GM23248 (cell line): ENCODE data around the gene ADAM12. TPM values are rescaled to one million over a fixed set of nuclear protein-coding genes. Genes with fewer than 3 reads are reported as not detected.
"Not testable (repeated sequence)": the region's sequence is repeated elsewhere in the genome, so short reads cannot be mapped to it uniquely, and the experiment has no call there.

Source experiments
- DNase-seq: peaks from one replicate; pipeline ENCODE4 v3.0.0-alpha.2; 2015
- H2AFZ ChIP-seq: fragments of 200-600 bp; sonication (generic); 2 replicates; pipeline ENCODE4 v1.6.1; 2016; ENCODE audit warnings: antibody characterized with exemption
- H3F3A ChIP-seq: fragments of 200-600 bp; sonication (generic); 2 replicates; pipeline ENCODE4 v1.6.1; 2016; ENCODE audit warnings: mild to moderate bottlenecking, antibody characterized with exemption, mixed run types; ENCODE audit not compliant: insufficient read depth
- H3K27ac ChIP-seq: fragments of 200-600 bp; sonication (generic); 2 replicates; pipeline ENCODE4 v1.5.1; 2016; ENCODE audit warnings: mild to moderate bottlenecking
- H3K27me3 ChIP-seq: fragments of 200-600 bp; sonication (generic); replicated peaks from 2 replicates; pipeline ENCODE4 v1.6.1; 2016; ENCODE audit warnings: mild to moderate bottlenecking; ENCODE audit not compliant: insufficient read depth
- H3K36me3 ChIP-seq: fragments of 200-600 bp; sonication (generic); 2 replicates; pipeline ENCODE4 v1.6.1; 2016; ENCODE audit warnings: low read depth, mild to moderate bottlenecking
- H3K4me1 ChIP-seq: fragments of 200-600 bp; sonication (generic); 2 replicates; pipeline ENCODE4 v1.6.1; 2016; ENCODE audit warnings: mild to moderate bottlenecking; ENCODE audit not compliant: insufficient read depth
- H3K4me2 ChIP-seq: fragments of 200-600 bp; sonication (generic); one replicate; pipeline ENCODE4 v1.6.1; 2016; ENCODE audit warnings: mild to moderate bottlenecking; ENCODE audit not compliant: unreplicated experiment
- H3K4me3 ChIP-seq: fragments of 200-600 bp; sonication (generic); 2 replicates; pipeline ENCODE4 v1.5.1; 2016; ENCODE audit warnings: mild to moderate bottlenecking
- H3K79me2 ChIP-seq: fragments of 200-600 bp; sonication (generic); 2 replicates; pipeline ENCODE4 v1.6.1; 2016; ENCODE audit warnings: mild to moderate bottlenecking; ENCODE audit not compliant: insufficient read depth
- H3K9ac ChIP-seq: fragments of 200-600 bp; sonication (generic); 2 replicates; pipeline ENCODE4 v1.6.1; 2016; ENCODE audit warnings: mild to moderate bottlenecking
- H3K9me2 ChIP-seq: fragments of 200-600 bp; sonication (generic); 2 replicates; pipeline ENCODE4 v1.6.1; 2016; ENCODE audit warnings: mixed run types, mild to moderate bottlenecking, moderate library complexity; ENCODE audit not compliant: insufficient read depth
- H3K9me3 ChIP-seq: fragments of 200-600 bp; sonication (generic); one replicate; pipeline ENCODE4 v1.6.1; 2017; ENCODE audit warnings: low read depth
- H4K20me1 ChIP-seq: fragments of 200-600 bp; sonication (generic); 2 replicates; pipeline ENCODE4 v1.6.0; 2016; ENCODE audit not compliant: insufficient read depth
- EZH2 ChIP-seq: fragments of 200-600 bp; sonication (generic); IDR thresholded peaks from 2 replicates; pipeline ENCODE4 v1.6.1; 2018; ENCODE audit warnings: antibody characterized with exemption, mild to moderate bottlenecking; ENCODE audit not compliant: insufficient read depth, poor library complexity, severe bottlenecking
- EZH2phosphoT487 ChIP-seq: fragments of 200-600 bp; sonication (generic); IDR thresholded peaks from 2 replicates; pipeline ENCODE4 v1.6.1; 2018; ENCODE audit warnings: antibody characterized with exemption, moderate library complexity, mild to moderate bottlenecking, low read depth; ENCODE audit not compliant: insufficient read depth
- WGBS, 2 experiments: methylation state at CpG; one replicate each; pipeline ENCODE4 v1.1.6; 2015 to 2017; ENCODE audit warnings: low lambda C conversion rate in 2 of 2, low coverage in 1 of 2; ENCODE audit errors: missing lambda C conversion rate in 2 of 2; 5-methylcytosine and 5-hydroxymethylcytosine counted together
- in situ Hi-C: fragments of 300-500 bp; cut with MboI; formaldehyde crosslinking; loops from 2 replicates; pipeline ENCODE4 v1.15.0; 2020
- polyA plus RNA-seq: library from polyadenylated mRNA; unstranded; fragments of >200 nt; fragmentation: Nextera tagmentation; extraction: Ambion mirVana; gene quantifications from 2 replicates; pipeline ENCODE4 v1.2.1, GENCODE V29; 2016
- total RNA-seq: library from RNA; depleted of rRNA; stranded (reverse); fragments of >200 nt; shearing (Covaris generic); gene quantifications from 2 replicates; pipeline ENCODE4 v1.2.3, GENCODE V29; 2014

The ADAM12 gene
- total and polyA plus RNA-seq, 2 experiments from 2014 or later, result 58.4 to 127 TPM

GRCh38 chr10:126049759-126050700 lies 338.2 kb downstream of the ADAM12 start:
- H3K4me3 ChIP-seq, result no peak overlapping the region
- peak; percentile 89 for DNase-seq
- peak overlapping the region; percentile 58 for H3K27ac ChIP-seq
- H2AFZ ChIP-seq, result no peak overlapping the region
- H3K4me1 ChIP-seq, result peaks cover 28% of the 10 kb centered on the region
- peaks cover 18% of the 10 kb centered on the region for H3K36me3 ChIP-seq
- H3K9ac ChIP-seq, result peak overlapping the region; percentile 10; the same call in 1 of the 2 replicates
- in situ Hi-C loops, result no loop called here
- H3K9me2 ChIP-seq, result no peaks in the 10 kb centered on the region
- H3K27me3 ChIP-seq, result no peaks in the 10 kb centered on the region
- H3K9me3 ChIP-seq, result no peaks in the 10 kb centered on the region
- peaks cover 51% of the 10 kb centered on the region for H3F3A ChIP-seq
- 60 to 66% methylated on average over 13 of the region's 13 CpGs for WGBS, 2 experiments
- no peaks in the 10 kb centered on the region for H4K20me1 ChIP-seq
- H3K4me2 ChIP-seq, result peak overlapping the region; percentile 40
- TF ChIP-seq EZH2phosphoT487 (no peak), EZH2 (no peak)
- H3K79me2 ChIP-seq, result no peaks in the 10 kb centered on the region

DNA sequence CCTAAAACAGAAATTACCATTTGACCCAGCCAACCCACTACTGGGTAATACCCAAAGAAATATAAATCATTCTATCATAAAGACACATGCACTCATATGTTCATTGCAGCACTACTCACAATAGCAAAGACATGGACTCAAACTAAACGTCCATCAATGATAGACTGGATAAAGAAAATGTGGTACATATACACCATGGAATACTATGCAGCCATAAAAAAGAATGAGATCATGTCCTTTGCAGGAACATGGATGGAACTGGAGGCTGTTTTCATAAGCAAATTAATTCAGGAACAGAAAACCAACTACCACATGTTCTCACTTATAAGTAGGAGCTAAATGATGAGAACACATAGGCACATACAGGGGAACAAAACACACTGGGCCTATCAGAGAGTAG lies 340.5 kb downstream of the ADAM12 start:
- H3K9ac ChIP-seq, H3K27ac ChIP-seq, H4K20me1 ChIP-seq, H3K79me2 ChIP-seq, DNase-seq, H3K27me3 ChIP-seq, H3K9me3 ChIP-seq, H3K4me2 ChIP-seq, in situ Hi-C loops, H3K4me3 ChIP-seq, H3K9me2 ChIP-seq, H2AFZ ChIP-seq: not testable (repeated sequence)
- 97 to 100% methylated on average over 1 of the region's 1 CpG for WGBS, 2 experiments
- peaks cover 28% of the 10 kb centered on the region for H3K4me1 ChIP-seq
- H3F3A ChIP-seq, result peaks cover 37% of the 10 kb centered on the region
- peaks cover 16% of the 10 kb centered on the region for H3K36me3 ChIP-seq

GRCh38 chr10:126046831-126047230 lies 341.4 kb downstream of the ADAM12 start:
- H3K27ac ChIP-seq, result no peak overlapping the region
- no peak for TF ChIP-seq EZH2
- TF ChIP-seq EZH2phosphoT487, result no peak
- no peak overlapping the region for H2AFZ ChIP-seq
- no peaks in the 10 kb centered on the region for H3K9me2 ChIP-seq
- H3K27me3 ChIP-seq, result no peaks in the 10 kb centered on the region
- 79 to 84% methylated on average over 5 of the region's 5 CpGs for WGBS, 2 experiments
- H3K4me2 ChIP-seq, result no peak overlapping the region
- no peak overlapping the region for H3K4me3 ChIP-seq
- H3K9me3 ChIP-seq, result no peaks in the 10 kb centered on the region
- DNase-seq, result no peak
- H3K9ac ChIP-seq, result no peak overlapping the region
- no peaks in the 10 kb centered on the region for H3K79me2 ChIP-seq
- in situ Hi-C loops, result no loop called here
- H4K20me1 ChIP-seq, result no peaks in the 10 kb centered on the region
- H3K36me3 ChIP-seq, result peaks cover 16% of the 10 kb centered on the region
- H3K4me1 ChIP-seq, result peaks cover 28% of the 10 kb centered on the region
- H3F3A ChIP-seq, result peaks cover 34% of the 10 kb centered on the region

DNA sequence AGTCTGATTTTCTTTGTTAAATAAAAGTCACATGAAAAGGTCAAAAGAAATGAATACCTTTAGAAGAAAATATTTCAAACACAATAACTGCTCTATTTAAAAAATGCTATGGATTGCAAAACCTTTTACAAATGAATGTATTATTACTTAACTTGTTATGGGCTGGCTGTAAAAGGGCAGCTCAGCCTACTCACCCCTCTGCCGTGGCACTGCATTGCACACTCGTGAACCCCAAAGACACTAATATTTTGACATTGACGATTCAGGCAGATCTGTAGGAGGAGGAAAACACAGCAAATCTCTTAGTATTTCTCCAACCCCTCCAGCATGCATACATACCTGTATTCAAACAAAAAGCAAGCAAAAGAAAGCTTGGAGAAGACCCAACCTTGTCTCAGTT lies 342.4 kb downstream of the ADAM12 start:
- no peak overlapping the region for H3K4me2 ChIP-seq
- no peak for DNase-seq
- H3K36me3 ChIP-seq, result peaks cover 26% of the 10 kb centered on the region
- H3K79me2 ChIP-seq, result no peaks in the 10 kb centered on the region
- peaks cover 26% of the 10 kb centered on the region for H3F3A ChIP-seq
- no peak overlapping the region for H3K4me3 ChIP-seq
- H3K9me2 ChIP-seq, result no peaks in the 10 kb centered on the region
- no peak overlapping the region for H3K27ac ChIP-seq
- H3K4me1 ChIP-seq, result peaks cover 27% of the 10 kb centered on the region
- TF ChIP-seq EZH2 (no peak), EZH2phosphoT487 (no peak)
- no peak overlapping the region for H2AFZ ChIP-seq
- no peaks in the 10 kb centered on the region for H4K20me1 ChIP-seq
- in situ Hi-C loops, result no loop called here
- H3K9me3 ChIP-seq, result no peaks in the 10 kb centered on the region
- H3K9ac ChIP-seq, result no peak overlapping the region
- WGBS, 2 experiments, result 93 to 95% methylated on average over 3 of the region's 3 CpGs
- no peaks in the 10 kb centered on the region for H3K27me3 ChIP-seq
